GM12801 (cell line): ENCODE data around the gene LYPD1.

Experiments used
- TF ChIP-seq, protein P1 (sequence below): IDR thresholded peaks from one replicate; pipeline ENCODE4 v1.5.1; 2011; ENCODE audit warnings: control low read depth; ENCODE audit not compliant: insufficient read length; ENCODE audit errors: extremely low read depth

LYPD1 gene

DNA sequence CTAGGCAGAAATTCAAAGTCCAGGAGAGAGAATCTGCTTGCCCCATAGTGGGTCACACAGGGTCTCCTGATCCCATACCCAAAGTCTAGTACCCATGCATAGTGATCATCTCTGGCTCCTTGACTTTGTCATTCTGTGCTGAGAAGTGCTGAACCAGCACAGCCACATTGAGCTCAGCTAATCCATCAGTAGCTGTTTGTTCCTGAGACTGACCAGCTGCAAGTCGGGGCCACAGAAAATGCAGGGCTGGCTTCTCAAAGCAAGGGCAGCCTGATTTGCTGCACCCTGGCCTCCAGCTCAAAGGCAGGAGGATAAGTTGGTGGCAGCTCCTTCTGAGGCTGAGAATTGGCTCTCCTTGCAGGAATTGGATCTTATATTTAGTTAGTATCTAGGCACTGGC lies 72.2 kb downstream of the LYPD1 start:
- TF ChIP-seq, protein P1, sequence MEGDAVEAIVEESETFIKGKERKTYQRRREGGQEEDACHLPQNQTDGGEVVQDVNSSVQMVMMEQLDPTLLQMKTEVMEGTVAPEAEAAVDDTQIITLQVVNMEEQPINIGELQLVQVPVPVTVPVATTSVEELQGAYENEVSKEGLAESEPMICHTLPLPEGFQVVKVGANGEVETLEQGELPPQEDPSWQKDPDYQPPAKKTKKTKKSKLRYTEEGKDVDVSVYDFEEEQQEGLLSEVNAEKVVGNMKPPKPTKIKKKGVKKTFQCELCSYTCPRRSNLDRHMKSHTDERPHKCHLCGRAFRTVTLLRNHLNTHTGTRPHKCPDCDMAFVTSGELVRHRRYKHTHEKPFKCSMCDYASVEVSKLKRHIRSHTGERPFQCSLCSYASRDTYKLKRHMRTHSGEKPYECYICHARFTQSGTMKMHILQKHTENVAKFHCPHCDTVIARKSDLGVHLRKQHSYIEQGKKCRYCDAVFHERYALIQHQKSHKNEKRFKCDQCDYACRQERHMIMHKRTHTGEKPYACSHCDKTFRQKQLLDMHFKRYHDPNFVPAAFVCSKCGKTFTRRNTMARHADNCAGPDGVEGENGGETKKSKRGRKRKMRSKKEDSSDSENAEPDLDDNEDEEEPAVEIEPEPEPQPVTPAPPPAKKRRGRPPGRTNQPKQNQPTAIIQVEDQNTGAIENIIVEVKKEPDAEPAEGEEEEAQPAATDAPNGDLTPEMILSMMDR: no peak

DNA sequence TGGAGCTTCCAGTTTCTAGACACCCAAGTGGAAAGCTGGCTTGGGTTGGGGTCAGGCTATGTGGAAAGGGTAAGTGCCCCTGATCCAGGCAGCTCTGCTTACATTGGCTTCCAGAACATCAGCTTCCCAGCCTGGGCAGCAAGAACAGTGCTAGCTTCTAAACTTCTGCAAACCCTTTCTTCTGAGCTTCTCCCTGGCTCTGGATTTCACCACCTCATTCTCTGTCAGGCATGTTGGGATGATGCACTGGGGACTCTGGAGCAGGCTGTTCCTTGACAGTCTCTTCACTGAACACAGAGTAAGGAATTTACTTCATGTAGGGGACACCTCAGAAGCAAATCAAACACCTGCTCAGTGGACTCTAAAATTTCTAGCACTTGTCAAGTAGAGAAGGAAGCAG lies 72.8 kb downstream of the LYPD1 start:
- TF ChIP-seq, protein P1: no peak

DNA sequence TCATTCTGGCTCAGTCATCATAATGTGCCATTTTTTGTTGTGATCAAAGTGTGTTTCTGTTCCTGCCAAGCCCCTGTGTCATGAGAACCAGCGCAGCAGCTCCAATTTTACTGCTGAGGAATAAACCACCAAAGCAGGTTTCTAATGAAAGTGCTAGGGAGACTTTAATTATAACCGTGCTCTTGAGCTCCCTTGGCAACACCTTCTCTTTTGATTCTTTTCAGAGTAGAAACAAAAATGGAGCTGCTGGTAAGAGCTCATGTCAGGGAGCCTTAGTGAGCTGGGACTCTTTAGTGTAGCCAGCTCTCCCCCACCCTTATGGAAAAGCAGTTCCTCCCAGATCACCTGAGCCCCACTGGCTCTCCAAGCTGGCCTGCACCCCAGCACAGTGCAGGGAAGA lies 74.3 kb downstream of the LYPD1 start:
- TF ChIP-seq, protein P1: no peak

DNA sequence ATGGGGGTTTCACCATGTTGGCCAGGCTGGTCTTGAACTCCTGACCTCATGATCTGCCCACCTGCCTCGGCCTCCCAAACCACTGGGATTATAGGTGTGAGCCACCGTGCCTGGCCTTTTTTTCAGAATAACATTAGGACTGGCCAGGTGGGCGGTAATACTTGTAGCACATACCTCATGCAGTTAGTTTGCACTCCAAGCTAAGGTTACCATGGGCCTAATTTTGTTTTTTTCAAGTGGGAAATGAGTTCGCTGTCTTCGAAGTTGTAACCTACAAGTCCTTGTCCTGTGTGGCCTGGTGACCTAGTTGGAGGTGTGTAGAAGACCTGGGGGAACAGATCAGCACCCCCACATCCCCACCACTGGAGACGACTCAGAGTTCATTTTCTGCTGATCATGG lies 74.8 kb downstream of the LYPD1 start:
- TF ChIP-seq, protein P1: no peak
